HepG2 (cell line): ENCODE results near the gene AP2B1. TPM values are rescaled to one million over a fixed set of nuclear protein-coding genes. Genes with fewer than 3 reads are reported as not detected.
"Not testable (repeated sequence)": the region's sequence is repeated elsewhere in the genome, so short reads cannot be mapped to it uniquely, and the experiment has no call there.

Source experiments
- ATAC-seq: fragments of 200-7000 bp; cut with Tn5 transposase; 3 replicates; pipeline ENCODE4 v1.9.1; 2020; ENCODE audit warnings: mild to moderate bottlenecking, moderate library complexity
- BruUV-seq: library from RNA; stranded (reverse); fragments of 400-500 nt; replicated peaks from 2 replicates; lab custom pipeline; 2021; lab: Mats Ljungman, UMichigan
- CTCF ChIA-PET: fragments of 300-600 bp; formaldehyde crosslinking; extraction: SDS; loops from one replicate; lab custom pipeline; 2021; ENCODE audit warnings: low total read pairs, inconsistent platforms, low intra/inter-chr PET ratio; lab: Yijun Ruan, JAX
- POLR2A ChIA-PET: fragments of 350-600 bp; sonication (Branson Sonifier 250); formaldehyde crosslinking; loops from one replicate; lab custom pipeline; 2020; ENCODE audit warnings: antibody characterized with exemption, inconsistent platforms; lab: Yijun Ruan, JAX
- DNase-seq: peaks from one replicate; pipeline ENCODE4 v3.0.0-alpha.2; 2015; ENCODE audit warnings: low spot score
- FAIRE-seq: peaks from 3 replicates; lab custom pipeline; 2011; peaks lifted over from hg19 to GRCh38; lab: Jason Lieb, UNC
- H2AFZ ChIP-seq: one replicate; pipeline ENCODE4 v1.6.1; 2011; ENCODE audit warnings: low read length, inconsistent platforms
- H3K27ac ChIP-seq: fragments of 300-600 bp; 3 replicates; pipeline ENCODE4 v1.8.0; 2011; ENCODE audit warnings: mixed run types, mild to moderate bottlenecking, mixed read lengths, low read length, inconsistent platforms; ENCODE audit not compliant: insufficient read depth; ENCODE audit errors: extremely low read length
- H3K27me3 ChIP-seq, 2 experiments: fragments of 200-600 bp in 1 of 2; 2 replicates in 1 of 2; 3 replicates in 1 of 2; pipeline versions ENCODE4 v1.6.0 to v1.8.0; 2011; ENCODE audit warnings: low read length in 2 of 2, mild to moderate bottlenecking in 2 of 2, moderate library complexity in 2 of 2, inconsistent platforms in 1 of 2; ENCODE audit not compliant: insufficient read depth in 2 of 2, control insufficient read depth in 1 of 2
- H3K36me3 ChIP-seq, 2 experiments: fragments of 200-600 bp in 1 of 2; replicated peaks in 1 of 2; 2 replicates in 1 of 2; 3 replicates in 1 of 2; pipeline versions ENCODE4 v1.5.1 to v1.8.0; 2011; ENCODE audit warnings: low read length in 2 of 2, inconsistent platforms in 1 of 2; ENCODE audit not compliant: insufficient read depth in 2 of 2, control insufficient read depth in 1 of 2
- H3K4me1 ChIP-seq: 2 replicates; pipeline ENCODE4 v1.5.1; 2012; ENCODE audit warnings: low read length, inconsistent platforms; ENCODE audit not compliant: insufficient read depth
- H3K4me2 ChIP-seq: 2 replicates; pipeline ENCODE4 v1.6.0; 2011; ENCODE audit warnings: low read depth, low read length, inconsistent platforms
- H3K4me3 ChIP-seq, 3 experiments: fragments of 200-600 bp in 1 of 3; sonication (generic), shearing (Covaris generic) in 1 of 3; replicated peaks in 1 of 3; 2 replicates each; pipeline ENCODE4 v1.5.1; 2011 to 2016; ENCODE audit warnings: low read length in 3 of 3, inconsistent platforms in 2 of 3, low read depth in 2 of 3, mild to moderate bottlenecking in 2 of 3, control low read depth in 1 of 3, mixed read lengths in 1 of 3; ENCODE audit not compliant: insufficient read depth in 1 of 3
- H3K79me2 ChIP-seq: one replicate; pipeline ENCODE4 v1.6.1; 2011; ENCODE audit warnings: low read length, inconsistent platforms; ENCODE audit not compliant: insufficient read depth
- H3K9ac ChIP-seq: 2 replicates; pipeline ENCODE4 v1.6.0; 2011; ENCODE audit warnings: mild to moderate bottlenecking, low read depth, low read length, inconsistent platforms; ENCODE audit not compliant: insufficient read depth
- H3K9me3 ChIP-seq: 2 replicates; pipeline ENCODE4 v1.5.1; 2012; ENCODE audit warnings: mild to moderate bottlenecking, low read length
- H4K20me1 ChIP-seq: 2 replicates; pipeline ENCODE4 v1.6.0; 2011; ENCODE audit warnings: inconsistent platforms, mild to moderate bottlenecking, low read length, moderate library complexity; ENCODE audit not compliant: insufficient read depth
- ATAD3A ChIP-seq: sonication (generic); formaldehyde crosslinking; IDR thresholded peaks from 2 replicates; pipeline ENCODE4 v1.4.0; 2020; ENCODE audit warnings: missing genetic modification reagents
- CENPT ChIP-seq: sonication (generic); formaldehyde crosslinking; IDR thresholded peaks from 2 replicates; pipeline ENCODE4 v1.8.0; 2022; ENCODE audit warnings: low read depth, mild to moderate bottlenecking, moderate library complexity, missing genetic modification reagents
- ELF3 ChIP-seq: IDR thresholded peaks from 2 replicates; pipeline ENCODE4 v1.6.1; 2016; ENCODE audit warnings: missing genetic modification reagents, missing compliant biosample characterization
- HDAC2 ChIP-seq: sonication (generic); formaldehyde crosslinking; IDR thresholded peaks from 2 replicates; pipeline ENCODE4 v1.4.0; 2020; ENCODE audit warnings: missing genetic modification reagents
- KAT7 ChIP-seq: IDR thresholded peaks from 2 replicates; pipeline ENCODE4 v1.6.1; 2018; ENCODE audit warnings: borderline replicate concordance, missing compliant biosample characterization
- KMT2B ChIP-seq: IDR thresholded peaks from 2 replicates; pipeline ENCODE4 v1.6.1; 2016; ENCODE audit warnings: missing genetic modification reagents, missing compliant biosample characterization
- MAFF ChIP-seq: IDR thresholded peaks from 2 replicates; pipeline ENCODE4 v1.6.1; 2011; ENCODE audit warnings: low read depth, low read length, improper control_type of control experiment
- PAF1 ChIP-seq: IDR thresholded peaks from 2 replicates; pipeline ENCODE4 v1.6.1; 2016; ENCODE audit warnings: missing genetic modification reagents, missing compliant biosample characterization
- SIX1 ChIP-seq: sonication (generic); formaldehyde crosslinking; IDR thresholded peaks from 2 replicates; pipeline ENCODE4 v1.4.0; 2020; ENCODE audit warnings: missing genetic modification reagents, borderline replicate concordance
- TBX3 ChIP-seq: fragments of 450-650 bp; IDR thresholded peaks from 2 replicates; pipeline ENCODE4 v1.6.1; 2017; ENCODE audit warnings: antibody characterized with exemption, mild to moderate bottlenecking, inconsistent platforms, borderline replicate concordance
- ZBTB21 ChIP-seq: sonication (generic); formaldehyde crosslinking; IDR thresholded peaks from 2 replicates; pipeline ENCODE4 v1.4.0; 2020; ENCODE audit warnings: missing genetic modification reagents
- ZNF558 ChIP-seq: sonication (generic); formaldehyde crosslinking; IDR thresholded peaks from 2 replicates; pipeline ENCODE4 v1.9.0; 2022; ENCODE audit warnings: mild to moderate bottlenecking, missing genetic modification reagents, borderline replicate concordance
- WGBS: methylation state at CpG from one replicate; pipeline ENCODE4 v1.1.6; 2017; ENCODE audit warnings: low lambda C conversion rate; 5-methylcytosine and 5-hydroxymethylcytosine counted together
- in situ Hi-C: cut with HindIII; loops from 2 replicates; pipeline ENCODE4 v1.10.0; 2017; ENCODE audit warnings: low pct_unique_long_range_greater_than_20kb; ENCODE audit not compliant: extremely low pct_ligation_motif_present
- intact Hi-C: fragments of 100-400 bp; cut with micrococcal nuclease; formaldehyde crosslinking; loops from one replicate; pipeline ENCODE4 v1.10.0; 2022; ENCODE audit not compliant: unreplicated experiment
- polyA plus RNA-seq, 8 experiments: library from polyadenylated mRNA; depleted of rRNA in 3 of 8; stranded (reverse) in 7 of 8; unstranded in 1 of 8; fragments of >200 nt; fragmentation: Illumina TruSeq in 4 of 8; extraction: Trizol in 4 of 8; gene quantifications; 2 replicates each; pipeline versions ENCODE4 v1.2.1 to v1.2.3, GENCODE V29; 2011 to 2016; ENCODE audit warnings: low read depth in 4 of 8, missing spikeins in 1 of 8, mixed read lengths in 1 of 8; ENCODE audit not compliant: insufficient read depth in 1 of 8
- total RNA-seq, 5 experiments: library from RNA; depleted of rRNA; stranded (reverse); fragments of >200 nt; fragmentation: Illumina TruSeq; extraction: Trizol; gene quantifications; 2 replicates each; pipeline ENCODE4 v1.2.3, GENCODE V29; 2016; ENCODE audit warnings: low read depth in 1 of 5
- TF ChIP-seq, protein P1 (sequence below): sonication (generic); formaldehyde crosslinking; conservative IDR thresholded peaks from 2 replicates; pipeline ENCODE4 v1.4.0; 2020; ENCODE audit warnings: missing genetic modification reagents

Gene AP2B1
- total and polyA plus RNA-seq, 2 of the 13 experiments (the other 11 are each of a cell fraction or from before 2014, with no cell fraction given), result 23.8 to 71.3 TPM

DNA sequence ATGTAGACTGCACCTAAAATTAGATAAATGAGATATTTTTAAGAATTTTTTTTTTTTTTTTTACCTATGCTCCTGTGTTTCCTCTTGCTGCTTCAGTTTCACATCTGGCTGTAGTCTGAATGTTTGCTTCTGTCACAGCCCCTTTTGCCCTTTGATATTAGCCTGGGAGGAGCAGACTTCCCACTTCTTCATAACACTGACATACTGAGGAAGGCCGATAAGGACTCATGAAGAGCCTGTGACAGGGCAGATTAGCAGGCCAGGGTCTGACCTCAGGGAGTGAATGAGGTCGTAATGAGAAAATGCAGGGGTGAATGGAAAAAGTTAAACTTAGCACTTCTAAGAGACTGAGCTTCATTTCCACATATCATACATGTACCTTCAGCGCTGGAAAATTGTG, 26.4 kb upstream of the AP2B1 start, which contains the start of gene SLFN14:
Gene SLFN14, minus strand, starts transcription at position 117 of the 400 bp plus-strand sequence. CDS start 2,757 bp downstream, outside the sequence.
- Histone ChIP-seq H3K4me2 (no peak within 1 kb of the TSS), H3K9me3 (no peaks in the 10 kb centered on the region), H3K27ac (no peak within 1 kb of the TSS), H3K27me3 (peaks cover 4 to 7% of the 10 kb centered on the region in 2 experiments; a peak in 2 of 5 replicates), H2AFZ (no peak within 1 kb of the TSS), H3K4me1 (peaks cover 9% of the 10 kb centered on the region; the same call in 1 of the 2 replicates), H3K4me3 (no peak within 1 kb of the TSS), H3K9ac (no peak within 1 kb of the TSS), H3K36me3 (no peaks in the 10 kb centered on the region), H3K79me2 (no peaks in the 10 kb centered on the region), H4K20me1 (no peaks in the 10 kb centered on the region)
- intact Hi-C loops, result loop anchor here (5.0 kb wide), 1 partner anchor 593 kb away; no protein-coding TSS in a partner anchor
- POLR2A ChIA-PET, result no interaction called here
- peak; percentile 43; the same call in 1 of the 3 replicates for ATAC-seq
- no peak for FAIRE-seq
- CTCF ChIA-PET, result no interaction called here
- DNase-seq, result no peak
- in situ Hi-C loops, result no loop called here
- no peak for TF ChIP-seq ELF3
- TF ChIP-seq, protein P1, sequence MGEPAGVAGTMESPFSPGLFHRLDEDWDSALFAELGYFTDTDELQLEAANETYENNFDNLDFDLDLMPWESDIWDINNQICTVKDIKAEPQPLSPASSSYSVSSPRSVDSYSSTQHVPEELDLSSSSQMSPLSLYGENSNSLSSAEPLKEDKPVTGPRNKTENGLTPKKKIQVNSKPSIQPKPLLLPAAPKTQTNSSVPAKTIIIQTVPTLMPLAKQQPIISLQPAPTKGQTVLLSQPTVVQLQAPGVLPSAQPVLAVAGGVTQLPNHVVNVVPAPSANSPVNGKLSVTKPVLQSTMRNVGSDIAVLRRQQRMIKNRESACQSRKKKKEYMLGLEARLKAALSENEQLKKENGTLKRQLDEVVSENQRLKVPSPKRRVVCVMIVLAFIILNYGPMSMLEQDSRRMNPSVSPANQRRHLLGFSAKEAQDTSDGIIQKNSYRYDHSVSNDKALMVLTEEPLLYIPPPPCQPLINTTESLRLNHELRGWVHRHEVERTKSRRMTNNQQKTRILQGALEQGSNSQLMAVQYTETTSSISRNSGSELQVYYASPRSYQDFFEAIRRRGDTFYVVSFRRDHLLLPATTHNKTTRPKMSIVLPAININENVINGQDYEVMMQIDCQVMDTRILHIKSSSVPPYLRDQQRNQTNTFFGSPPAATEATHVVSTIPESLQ (CRISPR knock-in tag), result no peak
- no peak for TF ChIP-seq ATAD3A (CRISPR knock-in tag)
- no peak for TF ChIP-seq SIX1 (CRISPR knock-in tag)
- no peak for TF ChIP-seq MAFF
- TF ChIP-seq CENPT (CRISPR knock-in tag), result no peak
- no peak for TF ChIP-seq PAF1
- TF ChIP-seq KAT7, result no peak
- TF ChIP-seq TBX3, result no peak
- TF ChIP-seq ZNF558 (CRISPR knock-in tag), result no peak
- TF ChIP-seq KMT2B (CRISPR knock-in tag), result no peak
- no peak for TF ChIP-seq ZBTB21
- TF ChIP-seq HDAC2 (CRISPR knock-in tag), result no peak
- BruUV-seq, result no TSS peak
- 0% methylated on average over 3 of the region's 3 CpGs for WGBS

DNA sequence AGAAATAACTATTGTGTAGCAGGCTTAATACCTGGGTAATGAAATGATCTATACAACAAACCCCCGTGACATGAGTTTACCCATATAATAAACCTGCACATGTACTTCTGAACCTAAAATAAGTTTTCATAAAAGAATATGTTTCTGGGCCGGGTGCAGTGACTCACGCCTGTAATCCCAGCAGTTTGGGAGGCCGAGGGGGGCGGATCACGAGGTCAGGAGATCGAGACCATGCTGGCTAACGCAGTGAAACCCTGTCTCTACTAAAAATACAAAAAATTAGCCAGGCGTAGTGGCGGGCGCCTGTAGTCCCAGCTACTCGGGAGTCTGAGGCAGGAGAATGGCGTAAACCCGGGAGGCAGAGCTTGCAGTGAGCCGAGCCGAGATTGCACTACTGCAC, 23.9 kb upstream of the AP2B1 start:
- in situ Hi-C loops, H4K20me1 ChIP-seq, DNase-seq, ATAC-seq, H3K27me3 ChIP-seq, BruUV-seq, POLR2A ChIA-PET, H3K36me3 ChIP-seq, H3K4me3 ChIP-seq, H3K9ac ChIP-seq, H3K4me2 ChIP-seq, FAIRE-seq, H3K9me3 ChIP-seq, H3K27ac ChIP-seq, H3K79me2 ChIP-seq, H3K4me1 ChIP-seq, H2AFZ ChIP-seq, CTCF ChIA-PET: not testable (repeated sequence)
- intact Hi-C loops, result loop anchor here (5.0 kb wide), 1 partner anchor 596 kb away; no protein-coding TSS in a partner anchor
- WGBS, result 34% methylated on average over 16 of the region's 16 CpGs
